ENCODE results near the gene IGFL2. TPM values are rescaled to one million over a fixed set of nuclear protein-coding genes. Genes with fewer than 3 reads are reported as not detected.
"Not testable (repeated sequence)": the region's sequence is repeated elsewhere in the genome, so short reads cannot be mapped to it uniquely, and the experiment has no call there.

Gene IGFL2
- total and polyA plus RNA-seq, 12 donors, result 0.44 TPM; not detected in 11

DNA sequence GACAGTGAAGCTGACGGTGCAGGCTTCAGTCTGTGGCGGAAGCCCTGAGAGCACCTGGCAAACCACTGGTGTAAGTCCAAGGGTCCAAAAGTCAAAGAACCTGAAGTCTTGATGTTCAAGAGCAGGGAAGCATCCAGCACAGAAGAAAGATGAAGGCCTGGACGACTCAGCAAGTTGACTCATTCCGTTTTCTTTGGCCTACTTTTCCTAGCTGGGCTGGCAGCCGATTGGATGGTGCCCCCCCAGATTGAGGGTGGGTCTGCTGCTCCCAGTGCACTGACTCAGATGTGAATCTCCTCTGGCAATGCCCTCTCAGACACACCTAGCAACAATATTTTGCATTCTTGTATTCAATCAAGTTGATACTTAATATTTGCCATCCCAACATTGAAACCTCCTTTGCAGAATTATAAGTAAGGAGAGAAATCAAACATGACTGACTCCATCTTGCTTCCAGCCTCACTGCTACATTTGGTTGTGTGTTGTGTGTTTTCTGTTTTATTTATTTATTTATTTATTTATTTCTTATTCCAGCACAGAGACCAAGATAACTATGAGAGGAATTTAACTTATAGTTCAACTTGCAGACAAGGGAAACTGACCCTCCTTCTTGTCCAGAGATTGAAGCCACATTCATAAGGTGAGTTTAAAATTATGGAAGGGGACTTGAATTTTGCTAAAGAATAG, 32.8 kb downstream of the IGFL2 start:
- Histone ChIP-seq H3K4me3 (no peak overlapping the region), H3K27me3 (peaks cover 0 to 48% (median 22%) of the 10 kb centered on the region in 7 donors), H3K9me3 (no peaks in the 10 kb centered on the region), H3K36me3 (no peaks in the 10 kb centered on the region), H3K4me1 (no peaks in the 10 kb centered on the region), H3K27ac (no peak overlapping the region)
- ATAC-seq (no peak), DNase-seq (no peak)
- 77 to 85% methylated on average over 5 of the region's 5 CpGs for WGBS, 2 donors
- intact Hi-C loops (cut with DNase I), result no loop called here
- TF ChIP-seq, protein P1, sequence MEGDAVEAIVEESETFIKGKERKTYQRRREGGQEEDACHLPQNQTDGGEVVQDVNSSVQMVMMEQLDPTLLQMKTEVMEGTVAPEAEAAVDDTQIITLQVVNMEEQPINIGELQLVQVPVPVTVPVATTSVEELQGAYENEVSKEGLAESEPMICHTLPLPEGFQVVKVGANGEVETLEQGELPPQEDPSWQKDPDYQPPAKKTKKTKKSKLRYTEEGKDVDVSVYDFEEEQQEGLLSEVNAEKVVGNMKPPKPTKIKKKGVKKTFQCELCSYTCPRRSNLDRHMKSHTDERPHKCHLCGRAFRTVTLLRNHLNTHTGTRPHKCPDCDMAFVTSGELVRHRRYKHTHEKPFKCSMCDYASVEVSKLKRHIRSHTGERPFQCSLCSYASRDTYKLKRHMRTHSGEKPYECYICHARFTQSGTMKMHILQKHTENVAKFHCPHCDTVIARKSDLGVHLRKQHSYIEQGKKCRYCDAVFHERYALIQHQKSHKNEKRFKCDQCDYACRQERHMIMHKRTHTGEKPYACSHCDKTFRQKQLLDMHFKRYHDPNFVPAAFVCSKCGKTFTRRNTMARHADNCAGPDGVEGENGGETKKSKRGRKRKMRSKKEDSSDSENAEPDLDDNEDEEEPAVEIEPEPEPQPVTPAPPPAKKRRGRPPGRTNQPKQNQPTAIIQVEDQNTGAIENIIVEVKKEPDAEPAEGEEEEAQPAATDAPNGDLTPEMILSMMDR (IDR thresholded peaks at IDR 0.05), result no peak

DNA sequence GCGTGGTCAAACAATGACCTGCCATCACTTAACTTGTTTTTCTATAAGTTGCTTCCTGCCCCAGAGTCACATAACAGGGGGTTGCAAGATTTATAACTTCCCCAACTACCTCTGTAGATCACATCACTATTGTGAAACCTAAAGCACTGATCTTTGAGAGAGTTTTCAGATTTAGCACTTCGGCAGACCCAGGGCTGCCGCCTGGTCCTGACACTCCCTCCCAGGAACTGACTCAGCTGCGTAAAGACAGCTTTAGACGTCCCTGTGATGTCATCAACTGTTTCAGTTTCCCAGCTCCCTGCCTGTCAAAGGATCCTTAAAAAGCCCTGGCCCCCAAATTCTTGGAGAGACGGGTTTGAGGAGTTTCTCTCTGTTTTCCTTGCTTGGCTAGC, 33.3 kb downstream of the IGFL2 start:
- Histone ChIP-seq H3K36me3 (no peaks in the 10 kb centered on the region), H3K27me3 (peaks cover 0 to 51% (median 16%) of the 10 kb centered on the region in 7 donors), H3K4me1 (no peaks in the 10 kb centered on the region), H3K4me3 (no peak overlapping the region), H3K9me3 (no peaks in the 10 kb centered on the region), H3K27ac (no peak overlapping the region)
- 45 to 51% methylated on average over 6 of the region's 6 CpGs for WGBS, 2 donors
- TF ChIP-seq, protein P1 (IDR thresholded peaks at IDR 0.05), result no peak
- no peak for DNase-seq
- ATAC-seq, result no peak
- intact Hi-C loops (cut with DNase I), result no loop called here

DNA sequence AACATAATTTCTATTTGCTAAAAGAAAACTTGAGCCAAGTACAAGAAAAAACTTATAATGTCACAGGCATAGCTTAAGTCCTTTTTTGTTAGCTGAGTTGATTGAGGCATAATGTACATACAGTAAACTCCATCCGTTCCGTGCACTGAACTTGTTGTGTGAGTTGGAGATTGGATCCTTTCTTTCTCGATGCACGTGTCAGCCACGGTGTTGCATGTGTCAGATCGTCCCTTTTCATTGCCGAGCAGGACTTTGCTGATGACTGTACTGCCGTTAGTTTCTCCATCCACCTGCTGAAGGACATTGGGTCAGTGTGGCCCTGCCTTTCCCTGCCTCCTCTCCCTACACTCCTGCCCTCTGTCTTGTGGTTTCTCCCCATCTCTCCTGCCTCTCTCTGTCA, 34.4 kb downstream of the IGFL2 start:
- TF ChIP-seq, protein P1 (IDR thresholded peaks at IDR 0.05), result no peak
- H3K4me1 ChIP-seq, result no peaks in the 10 kb centered on the region
- H3K27ac ChIP-seq, result no peak overlapping the region
- H3K9me3 ChIP-seq, result no peaks in the 10 kb centered on the region
- ATAC-seq (no peak), DNase-seq (no peak)
- 84 to 89% methylated on average over 8 of the region's 8 CpGs for WGBS, 2 donors
- H3K27me3 ChIP-seq, result peaks cover 0 to 48% (median 12%) of the 10 kb centered on the region in 7 donors
- H3K4me3 ChIP-seq, result no peak overlapping the region
- H3K36me3 ChIP-seq, result no peaks in the 10 kb centered on the region
- intact Hi-C loops (cut with DNase I), result no loop called here

DNA sequence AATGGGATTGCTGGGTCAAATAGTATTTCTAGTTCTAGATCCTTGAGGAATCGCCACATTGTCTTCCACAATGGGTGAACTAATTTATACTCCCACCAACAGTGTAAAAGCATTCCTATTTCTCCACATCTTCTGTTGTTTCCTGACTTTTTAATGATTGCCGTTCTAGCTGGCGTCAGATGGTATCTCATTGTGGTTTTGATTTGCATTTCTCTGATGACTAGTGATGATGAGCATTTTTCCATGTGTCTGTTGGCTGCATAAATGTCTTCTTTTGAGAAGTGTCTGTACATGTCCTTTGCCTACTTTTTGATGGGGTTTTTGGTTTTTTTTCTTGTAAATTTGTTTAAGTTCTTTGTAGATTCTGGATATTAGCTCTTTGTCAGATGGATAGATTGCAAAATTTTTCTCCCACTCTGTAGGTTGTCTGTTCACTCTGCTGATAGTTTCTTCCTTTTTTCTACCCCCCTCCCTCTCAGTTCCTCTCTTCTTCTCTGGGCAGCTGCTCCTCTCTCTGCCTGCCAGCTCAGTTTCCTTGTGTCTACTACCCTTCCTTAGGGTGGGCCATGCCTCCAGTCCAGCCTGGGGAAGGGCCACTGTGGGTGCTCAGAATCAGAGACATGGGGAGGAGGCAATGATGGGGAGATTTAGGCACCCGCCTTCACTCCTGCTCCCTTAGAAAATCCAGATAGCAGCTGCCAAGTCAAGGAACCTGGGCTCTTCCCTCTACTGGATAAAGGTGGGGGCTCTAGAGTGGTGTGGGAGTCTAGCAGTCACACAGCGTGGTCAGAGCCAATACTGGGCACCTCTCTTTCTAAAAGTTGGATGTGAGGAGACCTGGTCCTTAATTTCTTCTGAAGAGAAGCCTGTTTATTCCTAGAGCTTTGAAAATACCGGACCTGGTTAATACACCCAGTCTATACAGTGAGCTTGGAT, 37.0 kb downstream of the IGFL2 start:
- peaks cover 0 to 47% (median 21%) of the 10 kb centered on the region in 7 donors for H3K27me3 ChIP-seq
- H3K4me1 ChIP-seq, ATAC-seq, H3K36me3 ChIP-seq, H3K4me3 ChIP-seq, H3K27ac ChIP-seq, DNase-seq, H3K9me3 ChIP-seq: not testable (repeated sequence)
- WGBS, 2 donors, result 81 to 82% methylated on average over 6 of the region's 6 CpGs
- intact Hi-C loops (cut with DNase I), result loop anchor here in 3 of 10 donors (5.0 kb wide), 4 partner anchors 103 to 158 kb away; no protein-coding TSS in a partner anchor
